IMR-90 (cell line): ENCODE measurements around the gene ATF4. TPM values are rescaled to one million over a fixed set of nuclear protein-coding genes. Genes with fewer than 3 reads are reported as not detected.
A peak's percentile ranks its signal among the peaks of the same experiment; 100 is the strongest.

Experiments
- CEBPB ChIP-seq: IDR thresholded peaks from 2 replicates; pipeline ENCODE4 v1.6.1; 2012; ENCODE audit warnings: low read depth, low read length, improper control_type of control experiment
- polyA plus RNA-seq, 3 experiments: library from polyadenylated mRNA; depleted of rRNA; stranded (reverse); fragments of >200 nt; gene quantifications; 2 replicates each; pipeline ENCODE4 v1.2.3, GENCODE V29; 2012; ENCODE audit warnings: low replicate concordance in 1 of 3
- total RNA-seq: library from RNA; depleted of rRNA; stranded (reverse); fragments of >200 nt; gene quantifications from 2 replicates; pipeline ENCODE4 v1.2.3, GENCODE V29; 2012
- TF ChIP-seq, protein P1 (sequence below): fragments of 150-350 bp; IDR thresholded peaks from 2 replicates; pipeline ENCODE4 v1.6.1; 2016; ENCODE audit warnings: low read depth, mild to moderate bottlenecking, low read length, moderate library complexity, borderline replicate concordance

Gene ATF4
- total and polyA plus RNA-seq, 2 of the 4 experiments (the other 2 are of a cell fraction): 148 to 662 TPM

DNA sequence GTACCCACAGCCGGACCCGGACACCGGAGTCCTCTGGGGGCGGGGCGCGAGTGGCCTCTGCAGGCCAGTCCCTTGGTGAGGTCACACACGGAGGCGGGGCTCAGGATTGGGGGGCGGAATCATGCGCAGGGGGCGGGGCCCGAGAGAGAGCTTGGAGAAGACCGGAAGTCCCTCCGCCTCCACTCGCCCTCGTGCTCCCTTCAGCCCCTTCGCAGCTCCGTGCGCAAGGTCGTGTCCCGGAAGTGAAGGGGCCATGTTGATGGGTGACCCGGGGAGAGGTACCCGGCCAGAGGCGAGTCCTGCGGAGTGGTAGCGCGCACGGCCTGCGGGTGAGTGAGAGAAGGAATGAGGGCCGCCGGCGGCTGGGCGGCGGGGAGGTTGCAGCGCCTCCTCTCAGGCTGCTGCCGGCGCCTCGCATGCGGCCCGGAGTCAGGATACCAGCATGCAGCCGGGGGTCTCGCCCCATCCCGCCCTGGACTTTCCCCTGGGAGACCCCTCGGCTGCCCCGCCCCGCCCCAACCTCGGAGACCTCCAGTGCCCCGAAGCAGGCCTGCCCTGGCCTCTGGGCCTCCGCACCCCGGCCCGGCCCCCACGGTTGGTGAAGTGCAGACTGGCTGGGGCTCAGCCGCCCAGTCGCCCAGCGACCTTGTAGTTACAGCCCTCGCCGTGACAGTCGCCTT, 18.1 kb upstream of the ATF4 start, which contains the start of gene MIEF1 (continued):
- TF ChIP-seq, protein P1, sequence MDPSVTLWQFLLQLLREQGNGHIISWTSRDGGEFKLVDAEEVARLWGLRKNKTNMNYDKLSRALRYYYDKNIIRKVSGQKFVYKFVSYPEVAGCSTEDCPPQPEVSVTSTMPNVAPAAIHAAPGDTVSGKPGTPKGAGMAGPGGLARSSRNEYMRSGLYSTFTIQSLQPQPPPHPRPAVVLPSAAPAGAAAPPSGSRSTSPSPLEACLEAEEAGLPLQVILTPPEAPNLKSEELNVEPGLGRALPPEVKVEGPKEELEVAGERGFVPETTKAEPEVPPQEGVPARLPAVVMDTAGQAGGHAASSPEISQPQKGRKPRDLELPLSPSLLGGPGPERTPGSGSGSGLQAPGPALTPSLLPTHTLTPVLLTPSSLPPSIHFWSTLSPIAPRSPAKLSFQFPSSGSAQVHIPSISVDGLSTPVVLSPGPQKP: 0 out of 2 replicates have a peak, but pooled peaks have one; percentile 18
- TF ChIP-seq CEBPB: no peak
